ENCODE results near the gene KRT71.

Gene KRT71

DNA sequence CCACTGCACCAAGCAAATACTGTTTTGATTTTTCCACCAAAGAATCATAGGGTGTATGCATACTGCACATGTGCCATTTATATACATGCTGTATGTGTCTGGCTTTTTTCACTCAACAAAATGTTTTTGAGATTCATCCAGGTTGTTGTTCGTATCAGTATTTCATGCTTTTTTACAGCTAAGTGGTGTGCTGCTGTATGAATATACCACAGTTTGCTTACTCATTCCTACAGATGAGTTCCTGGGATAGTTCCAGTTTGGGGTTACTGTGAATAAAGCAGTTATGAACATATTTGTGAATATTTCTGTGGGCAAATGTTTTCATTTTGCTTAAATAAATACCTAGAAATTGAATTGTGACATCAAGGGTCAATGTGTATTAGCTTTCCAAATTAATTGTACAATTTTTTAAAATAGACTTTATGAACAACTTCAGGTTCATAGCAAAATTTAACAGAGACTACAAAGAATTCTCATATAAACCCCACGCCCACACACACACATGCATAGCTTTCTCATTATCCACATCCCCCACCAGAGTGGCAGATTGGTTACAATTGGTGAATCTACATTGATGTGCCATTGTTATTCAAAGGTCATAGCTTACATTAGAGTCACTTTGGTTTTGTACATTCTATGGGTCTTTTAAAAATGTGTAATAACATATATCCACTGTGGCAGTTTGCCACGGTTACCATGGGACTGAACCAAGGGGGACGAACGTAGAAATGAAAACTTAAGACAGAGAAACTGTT, 53.0 kb downstream of the KRT71 start:
- ChIA-PET POLR2A (no interaction called here), CTCF (interaction anchor here (1.4 kb wide), 1 partner anchor 127 kb away, joined by 4 read pairs; no protein-coding TSS in a partner anchor)
- Histone ChIP-seq H3K9me3 (ENCODE audit: control extremely low read depth in 1 of 5, control insufficient read depth in 4 of 5, insufficient read depth in 2 of 5, low read depth in 1 of 5, low read length in 4 of 5) (peaks cover 0 to 3% (median 0%) of the 10 kb centered on the region in 5 experiments), H3K27ac (ENCODE audit: insufficient read depth in 1 of 2, low read depth in 1 of 2, low read length in 2 of 2, poor library complexity in 1 of 2, severe bottlenecking in 2 of 2) (no peak overlapping the region), H3K36me3 (ENCODE audit: control insufficient read depth in 4 of 4, insufficient read depth in 4 of 4, low read length in 3 of 4) (no peaks in the 10 kb centered on the region), H3K4me1 (ENCODE audit: control extremely low read depth in 1 of 4, control insufficient read depth in 4 of 4, insufficient read depth in 4 of 4, low read length in 3 of 4) (peaks cover 0 to 3% (median 0%) of the 10 kb centered on the region in 4 experiments), H3K27me3 (replicated peaks in 2 of 5; ENCODE audit: control insufficient read depth in 4 of 5, insufficient read depth in 5 of 5, low read length in 4 of 5) (peaks cover 0 to 11% (median 2%) of the 10 kb centered on the region in 5 experiments), H3K4me3 (ENCODE audit: control insufficient read depth in 1 of 7, extremely low read depth in 1 of 7, insufficient read depth in 4 of 7, low read depth in 2 of 7, low read length in 6 of 7) (no peak overlapping the region)
- DNase-seq: no peak
- WGBS (ENCODE audit: insufficient coverage): 89% methylated on average over 3 of the region's 5 CpGs

DNA sequence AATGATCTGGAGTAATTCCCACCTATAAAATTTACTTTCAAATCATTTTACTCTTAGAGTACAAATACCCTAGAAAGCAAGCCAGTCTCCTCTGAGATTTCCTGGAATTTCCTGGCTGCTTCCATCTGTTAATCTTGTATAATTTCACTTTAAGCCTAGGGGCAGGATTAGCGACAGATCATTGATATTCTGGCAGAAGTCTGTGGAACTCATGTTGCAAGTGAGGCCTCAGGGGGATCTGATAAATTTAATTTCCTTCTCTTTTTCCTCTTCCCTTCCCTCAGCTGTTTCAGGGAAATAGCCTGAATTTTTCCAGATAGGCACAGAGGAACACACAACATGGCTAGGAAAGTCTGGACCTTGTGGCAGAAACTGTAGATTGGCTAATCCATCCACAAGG, 54.0 kb downstream of the KRT71 start:
- H3K4me1 ChIP-seq (ENCODE audit: control extremely low read depth in 1 of 4, control insufficient read depth in 4 of 4, insufficient read depth in 4 of 4, low read length in 3 of 4): peaks cover 0 to 3% (median 0%) of the 10 kb centered on the region in 4 experiments
- no peaks in the 10 kb centered on the region for H3K36me3 ChIP-seq (ENCODE audit: control insufficient read depth in 4 of 4, insufficient read depth in 4 of 4, low read length in 3 of 4)
- CTCF ChIA-PET: interaction anchor here (1.4 kb wide), 1 partner anchor 126 kb away, joined by 4 read pairs; no protein-coding TSS in a partner anchor
- POLR2A ChIA-PET: no interaction called here
- H3K9me3 ChIP-seq (ENCODE audit: control extremely low read depth in 1 of 5, control insufficient read depth in 4 of 5, insufficient read depth in 2 of 5, low read depth in 1 of 5, low read length in 4 of 5): peaks cover 0 to 3% (median 0%) of the 10 kb centered on the region in 5 experiments
- no peak overlapping the region for H3K4me3 ChIP-seq (ENCODE audit: control insufficient read depth in 1 of 7, extremely low read depth in 1 of 7, insufficient read depth in 4 of 7, low read depth in 2 of 7, low read length in 6 of 7)
- no peak for DNase-seq
- no peak overlapping the region for H3K27ac ChIP-seq (ENCODE audit: insufficient read depth in 1 of 2, low read depth in 1 of 2, low read length in 2 of 2, poor library complexity in 1 of 2, severe bottlenecking in 2 of 2)
- H3K27me3 ChIP-seq (replicated peaks in 2 of 5; ENCODE audit: control insufficient read depth in 4 of 5, insufficient read depth in 5 of 5, low read length in 4 of 5): peaks cover 0 to 15% (median 2%) of the 10 kb centered on the region in 5 experiments
- WGBS (ENCODE audit: insufficient coverage): no CpG with 5 or more reads among the region's 1 CpG

DNA sequence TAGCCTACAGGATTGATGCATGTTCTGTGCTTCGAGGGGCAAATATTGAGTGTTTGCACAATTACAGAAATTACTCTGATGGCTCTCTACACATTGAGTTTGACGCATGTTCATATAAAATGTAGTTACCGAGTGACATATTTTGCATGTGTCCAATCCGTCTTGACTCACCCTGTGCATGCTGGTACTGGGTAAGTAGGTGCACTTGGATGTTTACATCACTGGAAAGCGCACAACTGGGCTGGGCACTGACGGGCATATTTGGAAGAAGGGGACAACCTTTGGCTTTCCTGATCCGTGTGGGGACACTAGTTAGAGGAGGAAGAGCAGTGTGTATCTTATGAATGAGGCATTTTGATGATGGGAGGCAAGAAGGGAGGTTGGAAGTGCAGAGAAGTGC, 55.0 kb downstream of the KRT71 start:
- WGBS (ENCODE audit: insufficient coverage): 100% methylated on average over 7 of the region's 7 CpGs
- POLR2A ChIA-PET: no interaction called here
- peaks cover 0 to under 1% (median 0%) of the 10 kb centered on the region in 5 experiments for H3K9me3 ChIP-seq (ENCODE audit: control extremely low read depth in 1 of 5, control insufficient read depth in 4 of 5, insufficient read depth in 2 of 5, low read depth in 1 of 5, low read length in 4 of 5)
- no peak overlapping the region for H3K27ac ChIP-seq (ENCODE audit: insufficient read depth in 1 of 2, low read depth in 1 of 2, low read length in 2 of 2, poor library complexity in 1 of 2, severe bottlenecking in 2 of 2)
- peaks cover 0 to 15% (median 3%) of the 10 kb centered on the region in 5 experiments for H3K27me3 ChIP-seq (replicated peaks in 2 of 5; ENCODE audit: control insufficient read depth in 4 of 5, insufficient read depth in 5 of 5, low read length in 4 of 5)
- DNase-seq: no peak
- no peak overlapping the region for H3K4me3 ChIP-seq (ENCODE audit: control insufficient read depth in 1 of 7, extremely low read depth in 1 of 7, insufficient read depth in 4 of 7, low read depth in 2 of 7, low read length in 6 of 7)
- peaks cover 0 to 3% (median 0%) of the 10 kb centered on the region in 4 experiments for H3K4me1 ChIP-seq (ENCODE audit: control extremely low read depth in 1 of 4, control insufficient read depth in 4 of 4, insufficient read depth in 4 of 4, low read length in 3 of 4)
- CTCF ChIA-PET: interaction anchor here (1.3 kb wide), 1 partner anchor 9 kb away, joined by 3 read pairs; no protein-coding TSS in a partner anchor
- no peaks in the 10 kb centered on the region for H3K36me3 ChIP-seq (ENCODE audit: control insufficient read depth in 4 of 4, insufficient read depth in 4 of 4, low read length in 3 of 4)

DNA sequence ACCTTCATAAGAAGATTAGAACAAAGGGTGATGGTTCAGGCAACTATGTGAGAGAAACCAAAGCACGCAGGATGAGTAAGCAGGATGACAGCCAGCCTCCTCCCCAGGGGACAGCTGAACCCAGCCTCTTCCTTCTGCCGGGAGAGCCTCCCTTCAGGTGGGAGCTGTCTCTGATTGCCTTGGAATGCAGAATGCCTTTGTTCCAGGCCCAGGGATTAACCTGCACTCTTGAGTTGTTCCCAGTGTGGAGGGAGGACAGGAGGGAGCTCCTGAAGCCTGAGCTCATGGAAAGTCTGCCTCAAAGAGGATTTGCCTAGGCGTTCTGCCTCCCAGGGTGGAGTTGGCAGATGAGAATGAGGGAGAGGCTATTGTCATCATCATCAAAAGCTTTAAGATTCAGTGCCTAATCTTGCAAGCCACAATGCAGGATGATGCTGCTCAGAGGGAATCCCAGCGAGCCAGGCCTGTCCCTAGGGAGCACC, 56.3 kb downstream of the KRT71 start:
- Histone ChIP-seq H3K27me3 (replicated peaks in 2 of 5; ENCODE audit: control insufficient read depth in 4 of 5, insufficient read depth in 5 of 5, low read length in 4 of 5) (peaks cover 0 to 15% (median 6%) of the 10 kb centered on the region in 5 experiments), H3K27ac (ENCODE audit: insufficient read depth in 1 of 2, low read depth in 1 of 2, low read length in 2 of 2, poor library complexity in 1 of 2, severe bottlenecking in 2 of 2) (no peak overlapping the region), H3K36me3 (ENCODE audit: control insufficient read depth in 4 of 4, insufficient read depth in 4 of 4, low read length in 3 of 4) (no peaks in the 10 kb centered on the region), H3K4me3 (ENCODE audit: control insufficient read depth in 1 of 7, extremely low read depth in 1 of 7, insufficient read depth in 4 of 7, low read depth in 2 of 7, low read length in 6 of 7) (no peak overlapping the region), H3K4me1 (ENCODE audit: control extremely low read depth in 1 of 4, control insufficient read depth in 4 of 4, insufficient read depth in 4 of 4, low read length in 3 of 4) (peaks cover 0 to 3% (median 0%) of the 10 kb centered on the region in 4 experiments), H3K9me3 (ENCODE audit: control extremely low read depth in 1 of 5, control insufficient read depth in 4 of 5, insufficient read depth in 2 of 5, low read depth in 1 of 5, low read length in 4 of 5) (no peaks in the 10 kb centered on the region)
- WGBS (ENCODE audit: insufficient coverage): 97% methylated on average over 4 of the region's 4 CpGs
- ChIA-PET POLR2A (no interaction called here), CTCF (interaction anchor here (1.3 kb wide), 1 partner anchor 10 kb away, joined by 3 read pairs; no protein-coding TSS in a partner anchor)
- no peak for DNase-seq

DNA sequence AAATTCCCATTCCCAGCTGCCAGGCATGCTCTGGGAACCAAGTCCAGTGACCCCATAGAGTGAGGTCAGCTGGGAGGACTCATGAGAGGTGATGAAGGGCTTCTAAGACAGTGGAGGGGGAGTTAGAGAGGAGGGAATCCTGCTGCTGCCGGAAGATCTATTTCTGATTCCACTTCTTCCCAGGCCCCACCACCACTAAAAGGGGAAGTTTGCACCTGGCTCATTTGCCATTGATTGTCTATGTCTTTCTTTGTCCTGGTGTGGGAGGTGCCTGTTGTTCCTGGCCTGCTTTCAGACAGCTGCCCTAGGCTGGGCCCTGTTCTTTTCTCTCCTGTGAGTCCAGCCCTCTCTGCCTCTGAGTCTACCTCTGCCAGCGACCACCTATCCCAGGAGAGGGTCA, 56.9 kb downstream of the KRT71 start:
- H3K4me1 ChIP-seq (ENCODE audit: control extremely low read depth in 1 of 4, control insufficient read depth in 4 of 4, insufficient read depth in 4 of 4, low read length in 3 of 4): peaks cover 0 to 3% (median 0%) of the 10 kb centered on the region in 4 experiments
- no peak overlapping the region for H3K27ac ChIP-seq (ENCODE audit: insufficient read depth in 1 of 2, low read depth in 1 of 2, low read length in 2 of 2, poor library complexity in 1 of 2, severe bottlenecking in 2 of 2)
- POLR2A ChIA-PET: no interaction called here
- H3K4me3 ChIP-seq (ENCODE audit: control insufficient read depth in 1 of 7, extremely low read depth in 1 of 7, insufficient read depth in 4 of 7, low read depth in 2 of 7, low read length in 6 of 7): no peak overlapping the region
- no peaks in the 10 kb centered on the region for H3K36me3 ChIP-seq (ENCODE audit: control insufficient read depth in 4 of 4, insufficient read depth in 4 of 4, low read length in 3 of 4)
- CTCF ChIA-PET: interaction anchor here (1.3 kb wide), 1 partner anchor 11 kb away, joined by 4 read pairs; no protein-coding TSS in a partner anchor
- peaks cover 0 to 15% (median 6%) of the 10 kb centered on the region in 5 experiments for H3K27me3 ChIP-seq (replicated peaks in 2 of 5; ENCODE audit: control insufficient read depth in 4 of 5, insufficient read depth in 5 of 5, low read length in 4 of 5)
- H3K9me3 ChIP-seq (ENCODE audit: control extremely low read depth in 1 of 5, control insufficient read depth in 4 of 5, insufficient read depth in 2 of 5, low read depth in 1 of 5, low read length in 4 of 5): no peaks in the 10 kb centered on the region
- DNase-seq: no peak
- WGBS (ENCODE audit: insufficient coverage): 75% methylated on average over 1 of the region's 2 CpGs

DNA sequence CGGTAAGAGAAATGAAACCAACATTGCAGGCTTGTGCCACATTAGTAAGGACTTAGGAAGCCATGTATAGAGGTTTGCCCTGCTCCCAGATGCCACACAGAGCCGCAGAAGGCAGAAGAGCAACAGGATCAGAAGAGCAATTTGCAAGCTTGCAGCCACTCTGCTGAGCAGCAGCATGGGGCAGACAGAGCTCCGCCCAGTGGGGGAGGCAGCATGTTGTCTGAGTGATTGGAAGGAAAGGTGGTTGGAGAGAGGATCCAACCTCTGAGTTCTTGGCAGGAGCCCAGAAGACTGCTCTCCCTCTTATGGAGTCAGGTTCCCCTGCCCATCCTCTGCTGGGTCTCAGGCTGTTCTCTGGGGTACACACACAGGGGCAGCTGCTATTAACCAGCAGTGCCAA, 57.6 kb downstream of the KRT71 start:
- CTCF ChIA-PET: interaction anchor here (1.3 kb wide), 1 partner anchor 11 kb away, joined by 4 read pairs; no protein-coding TSS in a partner anchor
- POLR2A ChIA-PET: no interaction called here
- H3K4me3 ChIP-seq (ENCODE audit: control insufficient read depth in 1 of 7, extremely low read depth in 1 of 7, insufficient read depth in 4 of 7, low read depth in 2 of 7, low read length in 6 of 7): no peak overlapping the region
- H3K27me3 ChIP-seq (replicated peaks in 2 of 5; ENCODE audit: control insufficient read depth in 4 of 5, insufficient read depth in 5 of 5, low read length in 4 of 5): peaks cover 0 to 15% (median 6%) of the 10 kb centered on the region in 5 experiments
- H3K27ac ChIP-seq (ENCODE audit: insufficient read depth in 1 of 2, low read depth in 1 of 2, low read length in 2 of 2, poor library complexity in 1 of 2, severe bottlenecking in 2 of 2): no peak overlapping the region
- no peaks in the 10 kb centered on the region for H3K9me3 ChIP-seq (ENCODE audit: control extremely low read depth in 1 of 5, control insufficient read depth in 4 of 5, insufficient read depth in 2 of 5, low read depth in 1 of 5, low read length in 4 of 5)
- H3K36me3 ChIP-seq (ENCODE audit: control insufficient read depth in 4 of 4, insufficient read depth in 4 of 4, low read length in 3 of 4): no peaks in the 10 kb centered on the region
- DNase-seq: peak in 2 of 3 donors; percentile 9 to 35
- H3K4me1 ChIP-seq (ENCODE audit: control extremely low read depth in 1 of 4, control insufficient read depth in 4 of 4, insufficient read depth in 4 of 4, low read length in 3 of 4): peaks cover 0 to 3% (median 0%) of the 10 kb centered on the region in 4 experiments
- 57% methylated on average over 3 of the region's 3 CpGs for WGBS (ENCODE audit: insufficient coverage)

DNA sequence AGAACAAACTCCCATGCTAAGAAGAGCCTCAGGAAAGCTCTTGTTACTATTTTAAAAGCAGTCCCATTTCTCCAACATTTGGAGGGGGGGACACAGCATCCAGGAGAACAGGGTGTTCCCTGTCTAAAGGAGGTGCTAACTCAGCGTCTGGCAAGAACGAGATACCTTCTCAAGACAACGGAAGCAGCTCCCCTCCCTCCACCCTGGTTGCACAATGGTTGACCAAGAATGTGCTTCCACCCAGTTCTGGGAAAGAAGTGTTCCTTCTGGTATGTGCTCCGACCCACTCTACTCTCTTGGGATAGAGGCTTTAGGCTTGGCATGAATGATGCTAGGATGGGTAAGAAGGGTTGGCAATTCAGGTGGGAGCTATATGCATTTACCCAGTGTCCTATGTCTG, 58.4 kb downstream of the KRT71 start:
- DNase-seq: no peak
- Histone ChIP-seq H3K27me3 (replicated peaks in 2 of 5; ENCODE audit: control insufficient read depth in 4 of 5, insufficient read depth in 5 of 5, low read length in 4 of 5) (peaks cover 0 to 15% (median 9%) of the 10 kb centered on the region in 5 experiments), H3K27ac (ENCODE audit: insufficient read depth in 1 of 2, low read depth in 1 of 2, low read length in 2 of 2, poor library complexity in 1 of 2, severe bottlenecking in 2 of 2) (no peak overlapping the region), H3K4me3 (ENCODE audit: control insufficient read depth in 1 of 7, extremely low read depth in 1 of 7, insufficient read depth in 4 of 7, low read depth in 2 of 7, low read length in 6 of 7) (no peak overlapping the region), H3K4me1 (ENCODE audit: control extremely low read depth in 1 of 4, control insufficient read depth in 4 of 4, insufficient read depth in 4 of 4, low read length in 3 of 4) (peaks cover 0 to 3% (median 0%) of the 10 kb centered on the region in 4 experiments), H3K9me3 (ENCODE audit: control extremely low read depth in 1 of 5, control insufficient read depth in 4 of 5, insufficient read depth in 2 of 5, low read depth in 1 of 5, low read length in 4 of 5) (no peaks in the 10 kb centered on the region), H3K36me3 (ENCODE audit: control insufficient read depth in 4 of 4, insufficient read depth in 4 of 4, low read length in 3 of 4) (no peaks in the 10 kb centered on the region)
- ChIA-PET POLR2A (no interaction called here), CTCF (interaction anchor here (1.3 kb wide), 1 partner anchor 12 kb away, joined by 4 read pairs; no protein-coding TSS in a partner anchor)
- 79% methylated on average over 3 of the region's 4 CpGs for WGBS (ENCODE audit: insufficient coverage)

All from common myeloid progenitor, CD34-positive (primary cell).